B cell (primary cell): ENCODE data around the gene AXIN1. TPM values are rescaled to one million over a fixed set of nuclear protein-coding genes. Genes with fewer than 3 reads are reported as not detected.

Source experiments
- ATAC-seq: fragments of 200-7000 bp; cut with Tn5 transposase; one replicate; pipeline ENCODE4 v1.10.0; 2021; ENCODE audit warnings: low read depth, mild to moderate bottlenecking, moderate number of reproducible peaks, moderate library complexity
- CTCF ChIA-PET: fragments of 350-600 bp; sonication (Branson Sonifier 250); formaldehyde crosslinking; loops from one replicate; lab custom pipeline; 2021; ENCODE audit warnings: antibody characterized with exemption, inconsistent platforms; lab: Charles Lee
- POLR2A ChIA-PET: fragments of 350-600 bp; sonication (Branson Sonifier 250); formaldehyde crosslinking; loops from one replicate; lab custom pipeline; 2021; ENCODE audit warnings: antibody characterized with exemption; lab: Charles Lee
- DNase-seq: peaks from one replicate; pipeline ENCODE4 v3.0.0; 2013
- H2AFZ ChIP-seq: 2 replicates; pipeline ENCODE4 v1.6.1; 2012; ENCODE audit warnings: mild to moderate bottlenecking, low read depth, low read length; ENCODE audit not compliant: insufficient read depth, poor library complexity, severe bottlenecking
- H3K27ac ChIP-seq, 2 donors: 1 replicate in 1 of 2; 2 replicates in 1 of 2; pipeline ENCODE4 v1.5.1; 2012 to 2013; ENCODE audit warnings: low read length in 2 of 2, mild to moderate bottlenecking in 2 of 2, moderate library complexity in 1 of 2
- H3K27me3 ChIP-seq, 4 experiments: fragments of 200-600 bp in 1 of 4; sonication (generic) in 1 of 4; replicated peaks in 1 of 4; 1 replicate in 2 of 4; 2 replicates in 2 of 4; pipeline versions ENCODE4 v1.6.1 to v1.7.0; 2013 to 2016; ENCODE audit warnings: low read length in 3 of 4, mild to moderate bottlenecking in 2 of 4, mixed read lengths in 1 of 4, moderate library complexity in 1 of 4; ENCODE audit not compliant: insufficient read depth in 4 of 4, control insufficient read depth in 3 of 4; ENCODE audit errors: control extremely low read depth in 1 of 4
- H3K36me3 ChIP-seq, 2 experiments: replicated peaks in 1 of 2; 1 replicate in 1 of 2; 2 replicates in 1 of 2; pipeline versions ENCODE4 v1.6.1 to v1.7.1; 2013; ENCODE audit warnings: low read length in 1 of 2; ENCODE audit not compliant: insufficient read depth in 2 of 2, control insufficient read depth in 1 of 2; ENCODE audit errors: control extremely low read depth in 1 of 2, extremely low read depth in 1 of 2
- H3K4me1 ChIP-seq, 2 donors: fragments of 200-600 bp in 1 of 2; sonication (generic) in 1 of 2; 1 replicate in 1 of 2; 2 replicates in 1 of 2; pipeline versions ENCODE4 v1.5.1 to v1.6.1; 2013 to 2017; ENCODE audit warnings: low read length in 2 of 2; ENCODE audit not compliant: control insufficient read depth in 2 of 2, insufficient read depth in 2 of 2
- H3K4me2 ChIP-seq: replicated peaks from 2 replicates; pipeline ENCODE3; 2012; ENCODE audit warnings: mild to moderate bottlenecking, low read depth, low read length; ENCODE audit not compliant: poor library complexity, severe bottlenecking
- H3K4me3 ChIP-seq, 5 experiments: fragments of 200-600 bp in 1 of 5; sonication (generic) in 1 of 5; 1 replicate in 3 of 5; 2 replicates in 2 of 5; pipeline versions ENCODE4 v1.5.1 to v1.7.0; 2011 to 2016; ENCODE audit warnings: low read length in 4 of 5, mild to moderate bottlenecking in 4 of 5, low read depth in 2 of 5, control low read depth in 1 of 5, moderate library complexity in 1 of 5; ENCODE audit not compliant: insufficient read depth in 1 of 5; ENCODE audit errors: control extremely low read depth in 1 of 5, extremely low read depth in 1 of 5
- H3K79me2 ChIP-seq: fragments of 200-600 bp; sonication (generic); one replicate; pipeline ENCODE4 v1.6.0; 2016; ENCODE audit warnings: low read length; ENCODE audit not compliant: control insufficient read depth, insufficient read depth
- H3K9ac ChIP-seq: fragments of 200-600 bp; sonication (generic); 2 replicates; pipeline ENCODE4 v1.6.1; 2017; ENCODE audit warnings: mild to moderate bottlenecking, low read length, moderate library complexity
- H3K9me3 ChIP-seq, 3 donors: one replicate each; pipeline versions ENCODE4 v1.6.1 to v1.7.1; 2013; ENCODE audit warnings: low read length in 2 of 3; ENCODE audit not compliant: control insufficient read depth in 2 of 3, insufficient read depth in 1 of 3; ENCODE audit errors: control extremely low read depth in 1 of 3
- H4K20me1 ChIP-seq: 2 replicates; pipeline ENCODE4 v1.6.0; 2012; ENCODE audit warnings: mild to moderate bottlenecking, low read length; ENCODE audit not compliant: insufficient read depth, control insufficient read depth, poor library complexity, severe bottlenecking
- H3K27ac Mint-ChIP-seq: one replicate; pipeline ENCODE4 v1.8.0; 2021; ENCODE audit warnings: mixed read lengths
- H3K27me3 Mint-ChIP-seq: one replicate; pipeline ENCODE4 v1.8.0; 2021; ENCODE audit warnings: mixed read lengths
- H3K4me1 Mint-ChIP-seq: one replicate; pipeline ENCODE4 v1.8.0; 2021; ENCODE audit warnings: mixed read lengths
- H3K4me3 Mint-ChIP-seq: one replicate; pipeline ENCODE4 v1.8.0; 2021; ENCODE audit warnings: mixed read lengths
- H3K9me3 Mint-ChIP-seq: one replicate; pipeline ENCODE4 v1.8.0; 2022; ENCODE audit warnings: mixed read lengths; ENCODE audit not compliant: insufficient read depth
- EZH2 ChIP-seq: IDR thresholded peaks from 2 replicates; pipeline ENCODE4 v1.6.1; 2012; ENCODE audit warnings: borderline replicate concordance, low read depth, mild to moderate bottlenecking, moderate library complexity, low read length; ENCODE audit not compliant: insufficient read depth, poor library complexity, severe bottlenecking
- WGBS: methylation state at CpG from one replicate; pipeline ENCODE4 v1.1.5; 2013; ENCODE audit warnings: missing lambda C conversion rate; ENCODE audit not compliant: insufficient coverage; 5-methylcytosine and 5-hydroxymethylcytosine counted together
- intact Hi-C: fragments of 100-400 bp; cut with micrococcal nuclease; formaldehyde crosslinking; loops from one replicate; pipeline ENCODE4 v1.10.0; 2022
- polyA plus RNA-seq: library from polyadenylated mRNA; depleted of rRNA; stranded (reverse); fragments of >200 nt; gene quantifications from 2 replicates; pipeline ENCODE4 v1.2.3, GENCODE V29; 2012
- total RNA-seq, 2 donors: library from RNA; stranded (reverse); fragments of 120-200 nt in 1 of 2; gene quantifications; 1 replicate in 1 of 2; 2 replicates in 1 of 2; pipeline versions ENCODE4 v1.2.3 to v1.2.4, GENCODE V29; 2013 to 2022
- TF ChIP-seq, protein P1 (sequence below): fragments of 200-600 bp; IDR thresholded peaks from one replicate; pipeline ENCODE4 v1.8.0; 2022; ENCODE audit warnings: antibody characterized with exemption, mild to moderate bottlenecking

AXIN1 gene
- total and polyA plus RNA-seq, 2 donors (not counting 1 experiment from before 2014, with no cell fraction given): 39.0 to 40.8 TPM

DNA sequence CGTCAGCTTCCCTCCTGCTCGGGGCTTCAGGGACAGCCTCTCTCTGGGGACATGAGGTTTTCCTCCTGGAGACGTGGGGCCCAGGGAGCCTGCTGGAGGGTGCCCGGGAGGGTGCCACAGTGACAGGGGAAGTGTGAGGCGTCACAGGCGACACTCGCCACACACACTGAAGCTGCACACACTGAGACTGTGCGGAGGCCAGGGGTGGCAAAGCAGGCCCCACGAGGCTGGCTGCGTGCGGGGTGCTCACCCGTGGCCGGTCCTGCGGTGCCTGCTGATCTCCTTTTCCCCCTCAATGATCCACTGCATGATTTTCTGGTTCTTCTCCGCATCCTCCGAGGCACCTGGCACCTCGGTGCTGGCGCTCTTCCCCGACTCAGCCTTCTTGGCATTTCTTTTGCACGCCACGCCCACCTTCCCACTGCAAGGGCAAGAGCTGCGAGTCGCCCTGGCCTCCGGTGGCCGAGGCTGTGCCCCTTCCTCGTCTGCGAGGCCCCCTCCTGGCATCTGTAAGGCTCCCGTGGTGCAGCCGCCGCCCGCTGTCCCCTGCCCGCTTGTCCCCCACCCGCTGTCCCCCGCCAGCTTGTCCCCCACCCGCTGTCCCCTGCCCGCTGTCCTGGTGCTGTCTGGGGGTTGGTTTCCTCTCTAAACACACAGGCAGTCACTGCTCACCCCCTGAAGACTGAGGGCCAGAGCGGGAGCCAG is 55.6 kb downstream of the AXIN1 start:
- intact Hi-C loops: no loop called here

DNA sequence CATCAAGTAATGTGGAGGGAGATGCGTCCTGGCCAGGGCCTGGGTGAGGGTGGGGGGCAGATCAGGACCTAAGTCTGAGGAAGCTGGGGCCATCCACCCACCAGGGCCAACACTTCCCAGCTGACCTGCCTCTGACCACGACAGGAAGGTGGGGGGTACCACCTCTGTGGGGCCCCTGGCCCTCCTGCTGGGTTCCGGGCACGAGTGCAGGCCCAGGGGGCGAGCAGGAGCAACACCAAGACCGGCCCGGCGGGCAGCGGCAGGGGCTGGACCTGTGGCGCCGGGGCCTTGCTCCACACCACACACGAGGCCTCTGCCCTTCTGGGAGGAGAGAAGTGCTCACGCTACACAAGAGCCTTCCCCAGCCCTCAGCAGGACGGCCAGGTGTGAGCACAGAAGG is 56.2 kb downstream of the AXIN1 start:
- H2AFZ ChIP-seq: no peak overlapping the region
- Mint-ChIP-seq H3K27me3 (no peaks in the 10 kb centered on the region), H3K4me1 (no peaks in the 10 kb centered on the region), H3K4me3 (no peak overlapping the region), H3K27ac (no peak overlapping the region), H3K9me3 (no peaks in the 10 kb centered on the region)
- no peaks in the 10 kb centered on the region for H3K4me1 ChIP-seq
- ChIA-PET POLR2A (no interaction called here), CTCF (no interaction called here)
- TF ChIP-seq, protein P1, sequence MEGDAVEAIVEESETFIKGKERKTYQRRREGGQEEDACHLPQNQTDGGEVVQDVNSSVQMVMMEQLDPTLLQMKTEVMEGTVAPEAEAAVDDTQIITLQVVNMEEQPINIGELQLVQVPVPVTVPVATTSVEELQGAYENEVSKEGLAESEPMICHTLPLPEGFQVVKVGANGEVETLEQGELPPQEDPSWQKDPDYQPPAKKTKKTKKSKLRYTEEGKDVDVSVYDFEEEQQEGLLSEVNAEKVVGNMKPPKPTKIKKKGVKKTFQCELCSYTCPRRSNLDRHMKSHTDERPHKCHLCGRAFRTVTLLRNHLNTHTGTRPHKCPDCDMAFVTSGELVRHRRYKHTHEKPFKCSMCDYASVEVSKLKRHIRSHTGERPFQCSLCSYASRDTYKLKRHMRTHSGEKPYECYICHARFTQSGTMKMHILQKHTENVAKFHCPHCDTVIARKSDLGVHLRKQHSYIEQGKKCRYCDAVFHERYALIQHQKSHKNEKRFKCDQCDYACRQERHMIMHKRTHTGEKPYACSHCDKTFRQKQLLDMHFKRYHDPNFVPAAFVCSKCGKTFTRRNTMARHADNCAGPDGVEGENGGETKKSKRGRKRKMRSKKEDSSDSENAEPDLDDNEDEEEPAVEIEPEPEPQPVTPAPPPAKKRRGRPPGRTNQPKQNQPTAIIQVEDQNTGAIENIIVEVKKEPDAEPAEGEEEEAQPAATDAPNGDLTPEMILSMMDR: no peak
- no peak for TF ChIP-seq EZH2
- ATAC-seq: no peak
- intact Hi-C loops: no loop called here
- H3K36me3 ChIP-seq: peaks cover 0 to 37% of the 10 kb centered on the region in 2 experiments
- no peak overlapping the region for H3K4me2 ChIP-seq
- no peak overlapping the region for H3K9ac ChIP-seq
- H3K4me3 ChIP-seq: no peak overlapping the region
- no peak overlapping the region for H3K27ac ChIP-seq
- no peaks in the 10 kb centered on the region for H3K9me3 ChIP-seq
- H4K20me1 ChIP-seq: peaks cover 8% of the 10 kb centered on the region
- WGBS: 98% methylated on average over 13 of the region's 14 CpGs
- H3K27me3 ChIP-seq: no peaks in the 10 kb centered on the region
- DNase-seq: no peak
- H3K79me2 ChIP-seq: peaks cover under 1% of the 10 kb centered on the region

More for the DNA sequence above, 55.6 kb downstream of the AXIN1 start:
- Histone ChIP-seq H2AFZ (no peak overlapping the region), H3K27me3 (no peaks in the 10 kb centered on the region), H4K20me1 (peaks cover 8% of the 10 kb centered on the region), H3K4me2 (no peak overlapping the region), H3K9ac (no peak overlapping the region), H3K36me3 (peaks cover 0 to 37% of the 10 kb centered on the region in 2 experiments), H3K79me2 (peaks cover 7% of the 10 kb centered on the region), H3K4me1 (no peaks in the 10 kb centered on the region), H3K4me3 (no peak overlapping the region), H3K27ac (no peak overlapping the region), H3K9me3 (no peaks in the 10 kb centered on the region)
- Mint-ChIP-seq H3K4me1 (no peaks in the 10 kb centered on the region), H3K27ac (no peak overlapping the region), H3K27me3 (no peaks in the 10 kb centered on the region), H3K4me3 (no peak overlapping the region), H3K9me3 (no peaks in the 10 kb centered on the region)
- TF ChIP-seq EZH2: no peak
- TF ChIP-seq, protein P1: no peak
- DNase-seq: no peak
- POLR2A ChIA-PET: no interaction called here
- CTCF ChIA-PET: no interaction called here
- no peak for ATAC-seq
- WGBS: 76% methylated on average over 34 of the region's 37 CpGs
